GM12864 (cell line): Measurements from ENCODE around the gene DCLK1.

Experiments used
- DNase-seq: peaks from one replicate; pipeline ENCODE4 v3.0.0-alpha.2; 2011; ENCODE audit warnings: low read depth
- H3K4me3 ChIP-seq: 2 replicates; pipeline ENCODE4 v1.5.1; 2011; ENCODE audit warnings: mild to moderate bottlenecking, low read depth, low read length, control low read depth
- TF ChIP-seq, protein P1 (sequence below): IDR thresholded peaks from 2 replicates; pipeline ENCODE4 v1.5.1; 2011; ENCODE audit warnings: low read depth, mild to moderate bottlenecking, moderate library complexity, low read length, control low read depth, inconsistent platforms; ENCODE audit errors: missing control alignments

The DCLK1 gene

DNA sequence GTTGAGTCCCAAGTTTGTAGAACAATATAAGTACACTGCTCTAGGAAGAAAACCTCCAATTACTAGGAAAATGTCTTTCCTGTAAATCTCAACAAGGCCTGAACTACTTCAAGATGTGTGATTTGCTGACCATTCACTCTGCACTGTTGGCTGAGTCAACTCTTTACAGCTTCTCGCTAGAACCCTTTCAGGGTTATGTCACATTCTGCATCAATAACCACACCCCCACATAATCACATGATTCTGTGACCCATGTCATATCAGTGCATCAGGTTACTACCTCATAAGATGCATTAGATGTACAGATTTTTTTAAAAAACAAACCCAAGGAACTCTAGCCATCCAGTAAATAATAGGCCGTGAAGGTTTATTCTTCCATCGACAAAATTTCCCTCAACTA lies 16.1 kb upstream of the DCLK1 start:
- no peak overlapping the region for H3K4me3 ChIP-seq
- no peak for DNase-seq
- TF ChIP-seq, protein P1, sequence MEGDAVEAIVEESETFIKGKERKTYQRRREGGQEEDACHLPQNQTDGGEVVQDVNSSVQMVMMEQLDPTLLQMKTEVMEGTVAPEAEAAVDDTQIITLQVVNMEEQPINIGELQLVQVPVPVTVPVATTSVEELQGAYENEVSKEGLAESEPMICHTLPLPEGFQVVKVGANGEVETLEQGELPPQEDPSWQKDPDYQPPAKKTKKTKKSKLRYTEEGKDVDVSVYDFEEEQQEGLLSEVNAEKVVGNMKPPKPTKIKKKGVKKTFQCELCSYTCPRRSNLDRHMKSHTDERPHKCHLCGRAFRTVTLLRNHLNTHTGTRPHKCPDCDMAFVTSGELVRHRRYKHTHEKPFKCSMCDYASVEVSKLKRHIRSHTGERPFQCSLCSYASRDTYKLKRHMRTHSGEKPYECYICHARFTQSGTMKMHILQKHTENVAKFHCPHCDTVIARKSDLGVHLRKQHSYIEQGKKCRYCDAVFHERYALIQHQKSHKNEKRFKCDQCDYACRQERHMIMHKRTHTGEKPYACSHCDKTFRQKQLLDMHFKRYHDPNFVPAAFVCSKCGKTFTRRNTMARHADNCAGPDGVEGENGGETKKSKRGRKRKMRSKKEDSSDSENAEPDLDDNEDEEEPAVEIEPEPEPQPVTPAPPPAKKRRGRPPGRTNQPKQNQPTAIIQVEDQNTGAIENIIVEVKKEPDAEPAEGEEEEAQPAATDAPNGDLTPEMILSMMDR = no peak

DNA sequence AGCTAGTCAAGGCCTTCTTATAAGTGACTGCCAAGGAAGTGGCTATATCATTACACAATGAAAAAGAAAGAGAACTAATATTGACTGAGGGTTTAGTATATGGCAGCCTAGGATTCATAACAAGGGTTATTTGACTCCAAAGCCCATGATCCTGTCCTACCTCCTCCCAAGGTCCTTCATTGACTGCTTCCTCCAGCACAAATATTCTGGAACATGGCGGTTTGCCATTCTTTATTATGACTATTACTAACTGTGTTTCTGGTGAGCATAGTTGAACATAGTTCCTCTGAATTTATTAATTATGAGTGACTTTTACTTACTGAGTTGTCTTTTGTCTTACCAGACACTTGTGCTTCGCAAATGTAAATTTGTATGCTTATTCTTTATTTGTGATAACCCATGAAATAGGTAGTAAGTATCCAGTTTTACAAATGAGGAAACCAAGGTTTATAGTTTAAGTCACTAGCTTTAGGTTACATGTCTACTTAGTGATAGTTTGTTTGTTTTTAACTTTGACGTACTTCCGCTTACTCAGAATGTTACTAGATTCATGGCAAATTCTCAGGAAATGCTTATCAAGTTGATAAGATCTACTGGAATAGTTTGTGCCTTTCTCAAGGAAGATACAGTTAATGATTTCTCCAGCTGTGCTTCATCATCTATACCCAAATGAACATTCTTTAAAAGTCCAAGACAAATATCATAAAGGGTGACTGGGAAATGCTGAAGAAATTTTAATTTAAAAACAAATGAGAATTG lies 15.5 kb upstream of the DCLK1 start:
- no peak for DNase-seq
- TF ChIP-seq, protein P1 = no peak
- no peak overlapping the region for H3K4me3 ChIP-seq

DNA sequence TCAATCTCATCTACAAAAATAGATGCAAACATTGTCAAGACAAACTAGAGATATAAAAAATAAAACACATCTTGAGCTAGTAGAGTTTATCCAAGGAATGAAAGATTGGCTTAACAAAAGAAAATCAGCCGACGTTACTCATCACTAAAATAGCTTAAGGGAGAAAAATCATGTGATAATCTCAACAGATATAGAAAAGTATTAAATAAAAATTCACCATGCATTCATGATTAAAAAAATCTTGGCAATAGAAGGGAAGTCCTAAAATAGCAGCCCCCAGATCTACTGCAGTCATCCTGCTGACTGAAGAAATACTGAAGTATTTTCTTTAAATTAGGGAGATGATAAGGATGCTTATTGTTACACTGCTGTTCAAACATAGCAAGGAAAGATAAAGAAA lies 12.6 kb upstream of the DCLK1 start:
- no peak for DNase-seq
- TF ChIP-seq, protein P1 = no peak
- no peak overlapping the region for H3K4me3 ChIP-seq

- DNase-seq = no peak
- no peak overlapping the region for H3K4me3 ChIP-seq
- TF ChIP-seq, protein P1 = no peak
Measured at GRCh38 chr13:36142735-36143134, 11.6 kb upstream of the DCLK1 start.

- no peak overlapping the region for H3K4me3 ChIP-seq
- DNase-seq = no peak
- TF ChIP-seq, protein P1 = no peak
Measured at GRCh38 chr13:36135876-36136275, 4.7 kb upstream of the DCLK1 start.

- no peak overlapping the region for H3K4me3 ChIP-seq
- DNase-seq = no peak
- TF ChIP-seq, protein P1 = no peak
Measured at GRCh38 chr13:36134632-36135031, 3.5 kb upstream of the DCLK1 start.
